K562 (cell line): Measurements from ENCODE around the gene NR3C1. TPM values are rescaled to one million over a fixed set of nuclear protein-coding genes. Genes with fewer than 3 reads are reported as not detected.

Source experiments
- ATAC-seq: fragments of 200-7000 bp; cut with Tn5 transposase; 3 replicates; pipeline ENCODE4 v1.9.1; 2020; ENCODE audit warnings: moderate library complexity
- BruUV-seq: library from RNA; stranded (reverse); fragments of 400-500 nt; replicated peaks from 2 replicates; lab custom pipeline; 2021; lab: Mats Ljungman, UMichigan
- CTCF ChIA-PET: fragments of 300-600 bp; formaldehyde crosslinking; extraction: SDS; loops from one replicate; lab custom pipeline; 2021; ENCODE audit warnings: low intra/inter-chr PET ratio; lab: Yijun Ruan, JAX
- POLR2A ChIA-PET: fragments of 300-600, 350-650 bp; sonication (Branson Sonifier 250); formaldehyde crosslinking; extraction: SDS; loops from one replicate; lab custom pipeline; 2021; ENCODE audit warnings: antibody characterized with exemption, inconsistent platforms; lab: Yijun Ruan, JAX
- DNase-seq, 4 experiments: peaks; one replicate each; pipeline versions ENCODE4 v3.0.0 to v3.0.0-alpha.2; 2011 to 2018; ENCODE audit warnings: low spot score in 3 of 4, mixed read lengths in 3 of 4; ENCODE audit errors: extremely low read depth in 1 of 4
- FAIRE-seq: peaks from 2 replicates; lab custom pipeline; 2011; peaks lifted over from hg19 to GRCh38; lab: Jason Lieb, UNC
- H2AFZ ChIP-seq: 2 replicates; pipeline ENCODE4 v1.6.0; 2011; ENCODE audit warnings: low read depth, low read length, control low read depth, inconsistent platforms
- H3K27ac ChIP-seq: fragments of 200-600 bp; 3 replicates; pipeline ENCODE4 v1.8.0; 2011; ENCODE audit warnings: low read depth, mild to moderate bottlenecking, control low read depth, inconsistent platforms, low read length, moderate library complexity, mixed read lengths; ENCODE audit errors: extremely low read depth
- H3K27me3 ChIP-seq, 2 experiments: fragments of 300-600 bp in 1 of 2; 2 replicates in 1 of 2; 3 replicates in 1 of 2; pipeline versions ENCODE4 v1.6.0 to v1.8.0; 2011; ENCODE audit warnings: inconsistent platforms in 2 of 2, low read length in 2 of 2, mild to moderate bottlenecking in 1 of 2, mixed read lengths in 1 of 2, moderate library complexity in 1 of 2; ENCODE audit not compliant: control insufficient read depth in 2 of 2, insufficient read depth in 2 of 2
- H3K36me3 ChIP-seq: fragments of 300-600 bp; 3 replicates; pipeline ENCODE4 v1.8.0; 2011; ENCODE audit warnings: mild to moderate bottlenecking, low read length, inconsistent platforms; ENCODE audit not compliant: control insufficient read depth, insufficient read depth
- H3K4me1 ChIP-seq, 2 experiments: fragments of 200-600 bp in 1 of 2; replicated peaks in 1 of 2; 2 replicates in 1 of 2; 3 replicates in 1 of 2; pipeline versions ENCODE4 v1.5.1 to v1.8.0; 2011; ENCODE audit warnings: inconsistent platforms in 2 of 2, low read length in 2 of 2, mild to moderate bottlenecking in 1 of 2, mixed read lengths in 1 of 2, moderate library complexity in 1 of 2; ENCODE audit not compliant: control insufficient read depth in 2 of 2, insufficient read depth in 2 of 2
- H3K4me2 ChIP-seq: 2 replicates; pipeline ENCODE4 v1.6.1; 2011; ENCODE audit warnings: low read length, control low read depth, inconsistent platforms, mixed read lengths; ENCODE audit not compliant: insufficient read depth
- H3K4me3 ChIP-seq: fragments of 200-600 bp; sonication (generic), shearing (Covaris generic); 2 replicates; pipeline ENCODE4 v1.5.1; 2016; ENCODE audit warnings: control low read depth, inconsistent platforms
- H3K79me2 ChIP-seq: fragments of 200-600 bp; 3 replicates; pipeline ENCODE4 v1.8.0; 2011; ENCODE audit warnings: low read length, inconsistent platforms; ENCODE audit not compliant: control insufficient read depth, insufficient read depth
- H3K9ac ChIP-seq, 2 experiments: 2 replicates each; pipeline versions ENCODE4 v1.6.0 to v1.6.1; 2011; ENCODE audit warnings: low read depth in 2 of 2, low read length in 2 of 2, control low read depth in 1 of 2, inconsistent platforms in 1 of 2, mild to moderate bottlenecking in 1 of 2, mixed read lengths in 1 of 2; ENCODE audit not compliant: insufficient read depth in 1 of 2
- H3K9me1 ChIP-seq: one replicate; pipeline ENCODE4 v1.6.0; 2011; ENCODE audit warnings: inconsistent platforms, mild to moderate bottlenecking, low read length, moderate library complexity; ENCODE audit not compliant: control insufficient read depth, insufficient read depth
- H3K9me3 ChIP-seq: replicated peaks from 2 replicates; pipeline ENCODE4 v1.5.1; 2011; ENCODE audit warnings: low read depth, low read length, inconsistent platforms; ENCODE audit not compliant: control insufficient read depth, insufficient read depth
- H4K20me1 ChIP-seq: replicated peaks from 2 replicates; pipeline ENCODE4 v1.6.1; 2011; ENCODE audit warnings: low read length, inconsistent platforms, mixed read lengths; ENCODE audit not compliant: control insufficient read depth, insufficient read depth
- CTCF ChIP-seq, 3 experiments: IDR thresholded peaks in 2 of 3; conservative IDR thresholded peaks in 1 of 3; 2 replicates each; pipeline ENCODE4 v1.5.1; 2011 to 2012; ENCODE audit warnings: low read length in 3 of 3, mild to moderate bottlenecking in 3 of 3, control low read depth in 2 of 3, improper control_type of control experiment in 1 of 3, inconsistent platforms in 1 of 3, low read depth in 1 of 3, mixed read lengths in 1 of 3, moderate library complexity in 1 of 3; ENCODE audit not compliant: insufficient read depth in 2 of 3
- HDAC2 ChIP-seq: fragments of 450-650 bp; IDR thresholded peaks from 2 replicates; pipeline ENCODE4 v1.6.1; 2016; ENCODE audit warnings: mild to moderate bottlenecking
- JUNB ChIP-seq: fragments of 450-650 bp; formaldehyde crosslinking; conservative IDR thresholded peaks from 2 replicates; pipeline ENCODE4 v1.4.0; 2020; ENCODE audit warnings: mild to moderate bottlenecking
- RREB1 ChIP-seq: fragments of 250-450 bp; sonication (Bioruptor Pico); IDR thresholded peaks from 2 replicates; pipeline ENCODE4 v1.4.0; 2020
- SREBF1 ChIP-seq: fragments of 150-350 bp; IDR thresholded peaks from 2 replicates; pipeline ENCODE4 v1.6.1; 2014; ENCODE audit warnings: antibody characterized with exemption, low read depth, low read length, borderline replicate concordance
- TBP ChIP-seq: optimal IDR thresholded peaks from 2 replicates; pipeline ENCODE3; 2011; ENCODE audit warnings: low read depth, low read length, improper control_type of control experiment
- ZBTB11 ChIP-seq, 3 experiments: fragments of 200-800 bp in 1 of 3; fragments of 250-450 bp in 1 of 3; fragments of 450-650 bp in 1 of 3; sonication (Bioruptor Pico) in 1 of 3; sonication (Bioruptor generic) in 1 of 3; formaldehyde crosslinking in 1 of 3; IDR thresholded peaks; 2 replicates each; pipeline versions ENCODE4 v1.6.1 to v1.8.0; 2016 to 2022; ENCODE audit warnings: mild to moderate bottlenecking in 2 of 3, missing genetic modification characterization in 2 of 3, missing compliant biosample characterization in 1 of 3, moderate library complexity in 1 of 3
- ZNF175 ChIP-seq: fragments of 200-800 bp; sonication (Bioruptor generic); IDR thresholded peaks from 2 replicates; pipeline ENCODE4 v1.6.1; 2016; ENCODE audit warnings: low read depth, mild to moderate bottlenecking, missing genetic modification characterization, missing compliant biosample characterization
- in situ Hi-C: fragments of 300-500 bp; cut with MboI; formaldehyde crosslinking; loops from 4 replicates; pipeline ENCODE4 v1.15.0; 2018; ENCODE audit warnings: inconsistent platforms, mixed read lengths
- intact Hi-C: fragments of 100-400 bp; cut with micrococcal nuclease; formaldehyde crosslinking; loops from 2 replicates; pipeline ENCODE4 v1.14.2; 2022
- polyA plus RNA-seq, 8 experiments: library from polyadenylated mRNA; depleted of rRNA in 4 of 8; stranded (reverse) in 5 of 8; unstranded in 3 of 8; fragments of >200 nt; fragmentation: Nextera tagmentation in 2 of 8; fragmentation: Illumina TruSeq in 1 of 8; extraction: Ambion mirVana in 2 of 8; extraction: Trizol in 1 of 8; gene quantifications; 2 replicates each; pipeline versions ENCODE4 v1.2.1 to v1.2.3, GENCODE V29; 2011 to 2014; ENCODE audit warnings: inconsistent platforms in 1 of 8, missing spikeins in 1 of 8
- total RNA-seq, 7 experiments: library from RNA; depleted of rRNA in 6 of 7; stranded (reverse); fragments of >200 nt in 6 of 7; fragmentation: Illumina TruSeq in 2 of 7; extraction: Trizol in 2 of 7; gene quantifications; 2 replicates each; pipeline versions ENCODE4 v1.2.1 to v1.2.3, GENCODE V29; 2011 to 2021; ENCODE audit warnings: low replicate concordance in 1 of 7

NR3C1 gene
- total and polyA plus RNA-seq, 9 of the 15 experiments (the other 6 are each of a cell fraction or from before 2014, with no cell fraction given), result 8.2 to 36.0 (median 15.0) TPM

- intact Hi-C loops, result no loop called here
- DNase-seq, result no peak
- POLR2A ChIA-PET, result no interaction called here
Observed at GRCh38 chr5:143448518-143448917, 45.0 kb upstream of the NR3C1 start.

More at GRCh38 chr5:143448518-143448917, 45.0 kb upstream of the NR3C1 start:
- H3K4me1 ChIP-seq, result no peaks in the 10 kb centered on the region
- no peaks in the 10 kb centered on the region for H3K9me1 ChIP-seq
- no peaks in the 10 kb centered on the region for H3K36me3 ChIP-seq
- CTCF ChIA-PET, result no interaction called here
- TF ChIP-seq HDAC2, result no peak
- TF ChIP-seq SREBF1, result no peak
- TF ChIP-seq ZBTB11 (CRISPR knock-in tag; IDR thresholded peaks at IDR 0.05), result no peak
- TF ChIP-seq TBP, result no peak
- TF ChIP-seq JUNB, result no peak
- TF ChIP-seq RREB1 (CRISPR knock-in tag), result no peak
- TF ChIP-seq ZNF175 (CRISPR knock-in tag), result no peak
- peak in 2 of 3 experiments; percentile 12 to 15; a peak in 1 of 6 replicates for TF ChIP-seq CTCF (IDR thresholded peaks at IDR 0.05 in 2 of 3, conservative IDR thresholded peaks at IDR 0.05 in 1 of 3; ENCODE audit: insufficient read depth in 2 of 3, low read depth in 1 of 3, low read length in 3 of 3)
- no TSS peak for BruUV-seq
- H3K27ac ChIP-seq, result no peak overlapping the region
- no peak overlapping the region for H3K4me3 ChIP-seq
- in situ Hi-C loops, result no loop called here
- H4K20me1 ChIP-seq, result no peaks in the 10 kb centered on the region
- H3K9me3 ChIP-seq, result no peaks in the 10 kb centered on the region
- peaks cover 0 to 4% of the 10 kb centered on the region in 2 experiments; a peak in 2 of 5 replicates for H3K27me3 ChIP-seq
- H3K9ac ChIP-seq, result no peak overlapping the region
- H2AFZ ChIP-seq, result no peak overlapping the region
- ATAC-seq (peak; percentile 81), FAIRE-seq (peak; percentile 62)
- H3K79me2 ChIP-seq, result no peaks in the 10 kb centered on the region
- H3K4me2 ChIP-seq, result no peak overlapping the region
